ENCODE results near the gene LCLAT1. TPM values are rescaled to one million over a fixed set of nuclear protein-coding genes. Genes with fewer than 3 reads are reported as not detected.
A peak's percentile ranks its signal among the peaks of the same experiment; 100 is the strongest.

Gene LCLAT1
- total RNA-seq, 1 experiment from 2014 or later = 29.4 TPM

DNA sequence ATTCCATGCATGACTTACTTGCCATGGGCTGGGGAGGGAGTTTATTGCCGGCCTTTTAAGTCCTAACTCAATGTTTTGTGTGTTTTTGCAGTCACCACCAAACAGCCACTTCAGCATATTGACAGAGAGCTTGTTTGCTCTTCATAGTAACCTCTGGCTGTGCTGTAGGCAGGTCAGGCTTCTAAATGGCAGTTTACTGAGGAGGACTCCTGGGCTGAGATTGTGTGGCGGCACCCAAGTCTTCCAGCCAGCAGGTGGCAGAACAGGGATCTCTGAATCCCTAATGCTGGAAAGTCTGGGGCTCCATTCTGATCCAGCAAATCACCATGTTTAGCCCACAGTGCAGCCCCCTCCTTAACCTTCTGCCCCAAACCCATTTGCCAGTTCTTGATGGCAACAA is 239.0 kb downstream of the LCLAT1 start:
- no peak overlapping the region for H3K4me3 ChIP-seq
- no peaks in the 10 kb centered on the region for H3K4me1 ChIP-seq (replicated peaks)
- H3K27me3 ChIP-seq (replicated peaks) = no peaks in the 10 kb centered on the region
- no peak for DNase-seq (ENCODE audit: low read depth in 1 of 2, low spot score in 2 of 2)
- no peaks in the 10 kb centered on the region for H3K9me3 ChIP-seq (replicated peaks)
- no peak overlapping the region for H3K27ac ChIP-seq
- H3K36me3 ChIP-seq = no peaks in the 10 kb centered on the region

DNA sequence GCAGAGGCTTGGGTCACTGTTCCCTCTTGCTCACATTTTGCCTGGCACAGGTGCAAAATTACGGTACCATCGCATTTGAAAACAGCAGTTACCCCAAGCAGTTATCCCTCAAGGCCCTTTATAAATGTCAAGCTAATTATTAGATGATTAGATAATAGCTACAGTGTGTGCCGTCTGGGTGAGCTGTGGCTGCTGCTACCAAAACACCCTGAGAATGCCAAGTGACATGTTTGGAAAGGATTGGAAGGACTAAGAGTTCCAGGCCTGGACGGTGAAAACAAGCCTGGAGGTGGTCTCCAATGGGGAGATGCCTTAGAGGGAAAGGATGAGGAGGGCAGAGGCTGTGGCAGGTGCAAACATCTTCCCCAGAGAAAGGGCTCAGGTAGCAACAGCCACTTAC is 239.6 kb downstream of the LCLAT1 start:
- Histone ChIP-seq H3K36me3 (no peaks in the 10 kb centered on the region), H3K27ac (no peak overlapping the region), H3K4me3 (no peak overlapping the region), H3K4me1 (replicated peaks) (no peaks in the 10 kb centered on the region), H3K9me3 (replicated peaks) (no peaks in the 10 kb centered on the region), H3K27me3 (replicated peaks) (no peaks in the 10 kb centered on the region)
- DNase-seq (ENCODE audit: low read depth in 1 of 2, low spot score in 2 of 2) = no peak

DNA sequence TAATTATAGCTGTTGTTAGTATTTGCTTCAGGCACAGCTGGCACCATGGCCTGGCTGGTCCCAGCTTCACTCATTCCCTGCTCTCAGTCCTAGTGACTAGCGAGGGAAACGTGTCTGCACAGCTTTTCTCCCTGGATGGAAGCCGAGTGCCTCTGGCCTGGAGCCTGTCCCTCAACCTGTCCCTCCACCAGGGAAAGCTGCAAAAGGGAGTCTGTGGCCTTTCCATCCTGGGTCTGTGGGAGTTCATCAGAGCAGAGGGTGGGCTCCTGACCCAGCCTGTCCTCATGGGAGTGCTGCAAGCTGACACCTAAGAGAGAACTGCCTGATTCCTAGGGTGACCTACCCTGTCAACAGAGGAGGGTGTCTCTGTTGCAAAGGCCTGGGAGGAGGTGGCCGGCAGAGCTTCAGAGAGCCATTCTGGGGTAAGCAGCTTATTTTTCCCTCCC is 241.9 kb downstream of the LCLAT1 start:
- H3K9me3 ChIP-seq (replicated peaks) = no peaks in the 10 kb centered on the region; the same call in 1 of the 2 replicates
- no peak overlapping the region for H3K27ac ChIP-seq
- peak in 1 of 2 experiments; percentile 24 for DNase-seq (ENCODE audit: low read depth in 1 of 2, low spot score in 2 of 2)
- no peaks in the 10 kb centered on the region for H3K36me3 ChIP-seq
- no peak overlapping the region for H3K4me3 ChIP-seq
- no peaks in the 10 kb centered on the region for H3K27me3 ChIP-seq (replicated peaks)
- no peaks in the 10 kb centered on the region for H3K4me1 ChIP-seq (replicated peaks)

DNA sequence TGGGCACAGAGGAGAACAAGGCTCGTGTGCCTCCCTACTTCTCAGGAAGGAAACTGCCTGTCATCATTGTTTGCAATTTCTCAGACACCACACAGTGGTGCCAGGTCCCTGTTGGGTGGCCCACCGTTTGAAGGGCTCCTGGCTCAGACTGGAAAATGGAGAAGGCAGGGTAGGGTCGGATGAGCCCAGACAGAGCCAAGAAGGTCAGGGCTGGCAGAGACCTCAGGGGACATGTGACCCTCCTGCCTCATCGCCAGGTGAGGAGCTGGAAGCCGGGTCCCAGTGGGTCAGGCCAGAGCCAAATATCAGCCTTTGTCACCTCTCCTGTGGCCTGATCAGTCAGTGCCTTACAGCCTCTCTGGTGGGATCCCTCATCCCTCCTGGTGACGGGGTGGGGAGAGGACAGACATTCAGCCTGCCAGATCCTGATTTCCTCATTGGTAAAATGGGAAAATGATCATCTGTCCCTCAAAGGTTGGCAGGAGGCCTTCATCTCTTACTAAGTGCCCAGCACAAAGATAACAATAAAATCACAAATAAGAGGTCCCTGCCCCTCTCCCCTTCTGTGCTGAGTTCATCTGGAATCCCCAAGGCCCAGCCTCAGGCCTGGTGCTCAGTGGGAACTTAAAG is 242.6 kb downstream of the LCLAT1 start:
- Histone ChIP-seq H3K27me3 (replicated peaks) (no peaks in the 10 kb centered on the region), H3K4me1 (replicated peaks) (no peaks in the 10 kb centered on the region), H3K27ac (no peak overlapping the region), H3K9me3 (replicated peaks) (no peaks in the 10 kb centered on the region; the same call in 1 of the 2 replicates), H3K36me3 (no peaks in the 10 kb centered on the region), H3K4me3 (no peak overlapping the region)
- DNase-seq (ENCODE audit: low read depth in 1 of 2, low spot score in 2 of 2) = peak in 1 of 2 experiments; percentile 16

DNA sequence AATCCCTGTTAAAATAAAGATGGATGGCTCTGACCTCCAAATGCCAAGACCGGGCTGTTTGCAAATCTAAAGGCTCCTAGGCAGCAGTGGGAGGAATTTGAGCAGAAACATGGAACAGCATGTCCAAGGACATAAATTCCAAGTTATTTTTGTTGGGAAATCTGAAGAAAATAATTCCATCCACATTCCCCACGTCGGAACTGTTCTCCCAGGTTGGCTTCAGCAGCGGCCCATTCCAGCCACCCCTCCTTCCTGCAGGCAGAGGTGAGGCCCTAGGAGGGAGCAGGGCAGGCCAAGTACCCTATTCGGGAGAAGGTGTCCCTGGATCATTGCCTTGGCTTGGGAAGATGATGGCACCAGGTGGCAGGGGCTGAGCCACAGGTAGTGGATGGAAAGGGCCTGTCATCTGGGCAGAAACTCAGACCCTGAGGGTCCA is 243.1 kb downstream of the LCLAT1 start:
- Histone ChIP-seq H3K4me1 (replicated peaks) (no peaks in the 10 kb centered on the region), H3K9me3 (replicated peaks) (no peaks in the 10 kb centered on the region; the same call in 1 of the 2 replicates)
- DNase-seq (ENCODE audit: low read depth in 1 of 2, low spot score in 2 of 2) = peak in 1 of 2 experiments; percentile 28

DNA sequence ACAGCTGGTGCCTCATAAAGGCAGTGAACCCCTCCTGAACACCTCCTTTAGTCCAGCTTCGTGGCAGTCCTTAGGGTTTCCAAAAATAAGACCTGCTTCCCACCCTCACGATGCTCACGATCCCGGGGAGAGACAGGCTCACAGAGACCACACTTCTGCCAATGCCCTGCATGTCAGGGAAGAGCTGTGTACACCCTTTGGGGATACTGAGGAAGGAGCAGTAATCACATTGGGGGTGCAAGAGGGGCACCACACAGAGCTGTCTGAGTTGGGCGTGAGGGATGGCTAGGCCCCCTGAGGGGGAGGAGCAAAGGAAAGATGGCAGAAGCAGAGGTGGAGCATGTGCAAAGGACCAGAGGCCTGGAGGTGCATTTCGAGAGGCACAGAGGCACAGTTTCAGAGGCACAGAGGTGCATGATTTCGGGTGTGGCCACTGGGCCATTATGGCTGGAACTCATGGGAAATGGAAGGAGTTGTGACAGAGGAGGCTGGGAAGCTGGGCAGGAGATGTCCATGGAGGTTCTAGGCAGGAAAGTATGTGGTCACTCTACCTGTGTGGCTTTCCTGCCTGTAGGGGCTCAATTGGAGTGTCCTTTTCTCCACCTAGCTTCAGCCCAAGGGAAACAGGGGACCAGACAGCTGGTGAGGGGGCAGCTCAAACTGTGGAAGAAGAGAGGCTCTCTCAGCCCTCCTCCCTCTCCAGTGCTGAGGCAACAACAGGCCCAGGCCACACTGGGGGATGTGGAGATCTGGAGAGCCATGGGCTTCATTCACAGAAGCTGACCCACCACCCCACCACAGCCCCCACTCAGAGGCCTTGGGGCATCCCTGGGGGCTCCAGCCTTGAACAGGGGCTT is 244.3 kb downstream of the LCLAT1 start:
- H3K27me3 ChIP-seq (replicated peaks) = no peaks in the 10 kb centered on the region
- H3K4me3 ChIP-seq = no peak overlapping the region
- H3K9me3 ChIP-seq (replicated peaks) = no peaks in the 10 kb centered on the region; the same call in 1 of the 2 replicates
- H3K4me1 ChIP-seq (replicated peaks) = no peaks in the 10 kb centered on the region
- peak in 1 of 2 experiments; percentile 32 for DNase-seq (ENCODE audit: low read depth in 1 of 2, low spot score in 2 of 2)
- H3K27ac ChIP-seq = no peak overlapping the region
- H3K36me3 ChIP-seq = no peaks in the 10 kb centered on the region

More for the DNA sequence above, 243.1 kb downstream of the LCLAT1 start:
- no peaks in the 10 kb centered on the region for H3K27me3 ChIP-seq (replicated peaks)
- no peaks in the 10 kb centered on the region for H3K36me3 ChIP-seq
- no peak overlapping the region for H3K27ac ChIP-seq
- no peak overlapping the region for H3K4me3 ChIP-seq

DNA sequence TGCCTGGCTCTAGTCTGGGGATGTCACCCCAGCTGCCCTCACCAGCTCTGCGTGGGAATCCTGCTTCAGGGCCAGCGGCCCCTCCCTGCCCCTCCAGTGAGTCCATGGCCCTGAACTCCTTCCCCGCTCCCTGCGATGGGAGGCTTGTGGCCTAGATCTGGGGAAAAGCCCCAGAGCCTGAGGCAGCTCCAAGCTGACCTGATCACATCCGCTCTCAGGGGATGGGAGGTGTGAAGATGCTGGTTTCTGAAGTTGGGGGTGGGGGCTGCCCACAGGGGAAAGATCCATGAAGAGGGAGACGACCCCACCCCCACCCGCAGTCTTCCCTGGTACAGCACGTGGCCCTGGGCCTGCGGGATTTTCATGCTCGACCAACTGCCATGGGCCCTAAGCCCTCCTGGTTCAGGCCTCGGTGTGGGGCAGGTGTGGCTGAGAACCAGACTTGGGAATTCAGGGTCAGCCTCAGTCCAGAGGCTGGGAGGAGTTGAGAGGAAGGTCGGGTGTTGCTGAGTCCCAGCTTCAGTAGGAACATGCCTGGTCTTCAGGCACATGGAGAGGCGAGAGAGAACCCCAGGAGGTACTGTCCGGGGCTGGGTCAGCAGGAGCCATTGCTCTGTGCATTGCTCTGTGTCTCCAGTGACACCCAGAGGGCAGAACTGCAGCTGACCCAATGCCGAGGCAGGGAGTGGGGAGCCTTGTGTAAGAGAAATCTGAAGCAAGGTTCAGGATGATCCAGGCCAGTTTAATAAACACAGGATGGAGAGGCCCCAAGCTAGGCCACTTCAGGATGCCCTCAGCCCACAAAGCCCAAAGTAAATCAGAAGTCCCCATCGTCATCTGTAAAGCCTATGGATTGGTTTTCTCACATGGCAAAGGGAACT is 245.1 kb downstream of the LCLAT1 start:
- Histone ChIP-seq H3K4me3 (no peak overlapping the region), H3K27ac (no peak overlapping the region), H3K4me1 (replicated peaks) (no peaks in the 10 kb centered on the region), H3K36me3 (no peaks in the 10 kb centered on the region), H3K27me3 (replicated peaks) (no peaks in the 10 kb centered on the region), H3K9me3 (replicated peaks) (no peaks in the 10 kb centered on the region; the same call in 1 of the 2 replicates)
- DNase-seq (ENCODE audit: low read depth in 1 of 2, low spot score in 2 of 2) = peak in 1 of 2 experiments; percentile 38

DNA sequence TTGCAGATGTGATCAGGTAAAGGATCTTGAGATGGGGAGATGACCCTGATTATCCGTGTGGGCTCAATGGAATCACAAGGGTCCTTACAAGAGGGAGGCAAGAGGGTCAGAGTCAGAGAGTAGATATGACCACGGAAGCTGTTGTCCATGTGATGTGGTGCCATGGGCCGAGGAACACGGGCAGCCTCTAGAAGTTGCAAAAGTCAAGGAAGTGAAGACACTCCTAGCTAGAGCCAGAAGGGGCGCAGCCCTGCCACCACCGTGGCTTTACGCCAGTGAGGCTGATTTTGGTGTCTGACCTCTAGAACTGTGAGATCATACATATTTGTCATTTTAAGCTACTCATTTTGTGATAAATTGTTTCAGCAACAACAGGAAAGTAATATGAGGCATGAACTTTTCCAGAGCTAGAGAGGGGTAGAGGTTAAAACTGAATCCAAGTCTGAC is 245.8 kb downstream of the LCLAT1 start:
- Histone ChIP-seq H3K9me3 (replicated peaks) (no peaks in the 10 kb centered on the region; the same call in 1 of the 2 replicates), H3K4me1 (replicated peaks) (no peaks in the 10 kb centered on the region), H3K4me3 (no peak overlapping the region), H3K36me3 (no peaks in the 10 kb centered on the region), H3K27ac (no peak overlapping the region), H3K27me3 (replicated peaks) (no peaks in the 10 kb centered on the region)
- DNase-seq (ENCODE audit: low read depth in 1 of 2, low spot score in 2 of 2) = peak in 1 of 2 experiments; percentile 32

Other genes starting within 250 kb of the LCLAT1 start
- 163 and 186 TPM in 2 replicates for gene LBH, start 215.7 kb upstream of the LCLAT1 start, total RNA-seq (2014; rRNA removed; shearing (Covaris generic))

Measured in SJSA1 (cell line).